K562 (cell line): ENCODE data around the gene ROS1. TPM values are rescaled to one million over a fixed set of nuclear protein-coding genes. Genes with fewer than 3 reads are reported as not detected.

Experiments
- ATAC-seq: fragments of 200-7000 bp; cut with Tn5 transposase; 3 replicates; pipeline ENCODE4 v1.9.1; 2020; ENCODE audit warnings: moderate library complexity
- BruUV-seq: library from RNA; stranded (reverse); fragments of 400-500 nt; replicated peaks from 2 replicates; lab custom pipeline; 2021; lab: Mats Ljungman, UMichigan
- CTCF ChIA-PET: fragments of 300-600 bp; formaldehyde crosslinking; extraction: SDS; loops from one replicate; lab custom pipeline; 2021; ENCODE audit warnings: low intra/inter-chr PET ratio; lab: Yijun Ruan, JAX
- POLR2A ChIA-PET: fragments of 300-600, 350-650 bp; sonication (Branson Sonifier 250); formaldehyde crosslinking; extraction: SDS; loops from one replicate; lab custom pipeline; 2021; ENCODE audit warnings: antibody characterized with exemption, inconsistent platforms; lab: Yijun Ruan, JAX
- DNase-seq, 4 experiments: peaks; one replicate each; pipeline versions ENCODE4 v3.0.0 to v3.0.0-alpha.2; 2011 to 2018; ENCODE audit warnings: low spot score in 3 of 4, mixed read lengths in 3 of 4; ENCODE audit errors: extremely low read depth in 1 of 4
- FAIRE-seq: peaks from 2 replicates; lab custom pipeline; 2011; peaks lifted over from hg19 to GRCh38; lab: Jason Lieb, UNC
- H2AFZ ChIP-seq: 2 replicates; pipeline ENCODE4 v1.6.0; 2011; ENCODE audit warnings: low read depth, low read length, control low read depth, inconsistent platforms
- H3K27ac ChIP-seq: fragments of 200-600 bp; 3 replicates; pipeline ENCODE4 v1.8.0; 2011; ENCODE audit warnings: low read depth, mild to moderate bottlenecking, control low read depth, inconsistent platforms, low read length, moderate library complexity, mixed read lengths; ENCODE audit errors: extremely low read depth
- H3K27me3 ChIP-seq, 2 experiments: fragments of 300-600 bp in 1 of 2; 2 replicates in 1 of 2; 3 replicates in 1 of 2; pipeline versions ENCODE4 v1.6.0 to v1.8.0; 2011; ENCODE audit warnings: inconsistent platforms in 2 of 2, low read length in 2 of 2, mild to moderate bottlenecking in 1 of 2, mixed read lengths in 1 of 2, moderate library complexity in 1 of 2; ENCODE audit not compliant: control insufficient read depth in 2 of 2, insufficient read depth in 2 of 2
- H3K36me3 ChIP-seq: fragments of 300-600 bp; 3 replicates; pipeline ENCODE4 v1.8.0; 2011; ENCODE audit warnings: mild to moderate bottlenecking, low read length, inconsistent platforms; ENCODE audit not compliant: control insufficient read depth, insufficient read depth
- H3K4me1 ChIP-seq, 2 experiments: fragments of 200-600 bp in 1 of 2; replicated peaks in 1 of 2; 2 replicates in 1 of 2; 3 replicates in 1 of 2; pipeline versions ENCODE4 v1.5.1 to v1.8.0; 2011; ENCODE audit warnings: inconsistent platforms in 2 of 2, low read length in 2 of 2, mild to moderate bottlenecking in 1 of 2, mixed read lengths in 1 of 2, moderate library complexity in 1 of 2; ENCODE audit not compliant: control insufficient read depth in 2 of 2, insufficient read depth in 2 of 2
- H3K4me2 ChIP-seq: 2 replicates; pipeline ENCODE4 v1.6.1; 2011; ENCODE audit warnings: low read length, control low read depth, inconsistent platforms, mixed read lengths; ENCODE audit not compliant: insufficient read depth
- H3K4me3 ChIP-seq: fragments of 200-600 bp; sonication (generic), shearing (Covaris generic); 2 replicates; pipeline ENCODE4 v1.5.1; 2016; ENCODE audit warnings: control low read depth, inconsistent platforms
- H3K79me2 ChIP-seq: fragments of 200-600 bp; 3 replicates; pipeline ENCODE4 v1.8.0; 2011; ENCODE audit warnings: low read length, inconsistent platforms; ENCODE audit not compliant: control insufficient read depth, insufficient read depth
- H3K9ac ChIP-seq, 2 experiments: 2 replicates each; pipeline versions ENCODE4 v1.6.0 to v1.6.1; 2011; ENCODE audit warnings: low read depth in 2 of 2, low read length in 2 of 2, control low read depth in 1 of 2, inconsistent platforms in 1 of 2, mild to moderate bottlenecking in 1 of 2, mixed read lengths in 1 of 2; ENCODE audit not compliant: insufficient read depth in 1 of 2
- H3K9me1 ChIP-seq: one replicate; pipeline ENCODE4 v1.6.0; 2011; ENCODE audit warnings: inconsistent platforms, mild to moderate bottlenecking, low read length, moderate library complexity; ENCODE audit not compliant: control insufficient read depth, insufficient read depth
- H3K9me3 ChIP-seq: replicated peaks from 2 replicates; pipeline ENCODE4 v1.5.1; 2011; ENCODE audit warnings: low read depth, low read length, inconsistent platforms; ENCODE audit not compliant: control insufficient read depth, insufficient read depth
- H4K20me1 ChIP-seq: replicated peaks from 2 replicates; pipeline ENCODE4 v1.6.1; 2011; ENCODE audit warnings: low read length, inconsistent platforms, mixed read lengths; ENCODE audit not compliant: control insufficient read depth, insufficient read depth
- ETV5 ChIP-seq: sonication (generic); formaldehyde crosslinking; IDR thresholded peaks from 2 replicates; pipeline ENCODE4 v1.4.0; 2020; ENCODE audit warnings: low read depth, mild to moderate bottlenecking, missing genetic modification reagents
- HNRNPL ChIP-seq: fragments of 200-400 bp; formaldehyde crosslinking; IDR thresholded peaks from 2 replicates; pipeline ENCODE4 v1.6.1; 2017; ENCODE audit warnings: low read depth, mild to moderate bottlenecking, low read length
- KLF10 ChIP-seq: fragments of 250-450 bp; sonication (Bioruptor Pico); IDR thresholded peaks from 2 replicates; pipeline ENCODE4 v1.6.1; 2021; ENCODE audit warnings: matching md5 sums
- NONO ChIP-seq, 2 experiments: fragments of 200-400 bp in 1 of 2; fragments of 450-650 bp in 1 of 2; formaldehyde crosslinking in 1 of 2; IDR thresholded peaks; 2 replicates each; pipeline ENCODE4 v1.6.1; 2017; ENCODE audit warnings: low read depth in 2 of 2, mild to moderate bottlenecking in 2 of 2, moderate library complexity in 2 of 2, low read length in 1 of 2
- PYGO2 ChIP-seq: fragments of 450-650 bp; IDR thresholded peaks from 2 replicates; pipeline ENCODE4 v1.6.1; 2016; ENCODE audit warnings: mild to moderate bottlenecking, missing genetic modification characterization, moderate library complexity, missing compliant biosample characterization
- RFX7 ChIP-seq: fragments of 250-450 bp; sonication (Bioruptor Pico); IDR thresholded peaks from 2 replicates; pipeline ENCODE4 v1.5.1; 2021; ENCODE audit warnings: mild to moderate bottlenecking
- SMARCA5 ChIP-seq: fragments of 450-650 bp; IDR thresholded peaks from 2 replicates; pipeline ENCODE4 v1.6.1; 2016
- SOX6 ChIP-seq: fragments of 450-650 bp; IDR thresholded peaks from 2 replicates; pipeline ENCODE4 v1.6.1; 2014; ENCODE audit warnings: mild to moderate bottlenecking
- STAT5A ChIP-seq: IDR thresholded peaks from 2 replicates; pipeline ENCODE4 v1.6.1; 2012; ENCODE audit warnings: low read length, inconsistent platforms, borderline replicate concordance
- ZEB2 ChIP-seq: fragments of 450-650 bp; IDR thresholded peaks from 2 replicates; pipeline ENCODE4 v1.6.1; 2016
- WGBS: fragments of 100-300 bp; shearing (Covaris generic); methylation state at CpG from one replicate; pipeline ENCODE4 v1.1.6; 2016; ENCODE audit warnings: low coverage, mixed read lengths; ENCODE audit not compliant: insufficient coverage; ENCODE audit errors: missing lambda C conversion rate; 5-methylcytosine and 5-hydroxymethylcytosine counted together
- in situ Hi-C: fragments of 300-500 bp; cut with MboI; formaldehyde crosslinking; loops from 4 replicates; pipeline ENCODE4 v1.15.0; 2018; ENCODE audit warnings: inconsistent platforms, mixed read lengths
- intact Hi-C: fragments of 100-400 bp; cut with micrococcal nuclease; formaldehyde crosslinking; loops from 2 replicates; pipeline ENCODE4 v1.14.2; 2022
- polyA plus RNA-seq, 8 experiments: library from polyadenylated mRNA; depleted of rRNA in 4 of 8; stranded (reverse) in 5 of 8; unstranded in 3 of 8; fragments of >200 nt; fragmentation: Nextera tagmentation in 2 of 8; fragmentation: Illumina TruSeq in 1 of 8; extraction: Ambion mirVana in 2 of 8; extraction: Trizol in 1 of 8; gene quantifications; 2 replicates each; pipeline versions ENCODE4 v1.2.1 to v1.2.3, GENCODE V29; 2011 to 2014; ENCODE audit warnings: inconsistent platforms in 1 of 8, missing spikeins in 1 of 8
- total RNA-seq, 7 experiments: library from RNA; depleted of rRNA in 6 of 7; stranded (reverse); fragments of >200 nt in 6 of 7; fragmentation: Illumina TruSeq in 2 of 7; extraction: Trizol in 2 of 7; gene quantifications; 2 replicates each; pipeline versions ENCODE4 v1.2.1 to v1.2.3, GENCODE V29; 2011 to 2021; ENCODE audit warnings: low replicate concordance in 1 of 7
- TF ChIP-seq, protein P1 (sequence below): fragments of 250-450 bp; sonication (Bioruptor Pico); IDR thresholded peaks from 2 replicates; pipeline ENCODE4 v1.5.1; 2021; ENCODE audit warnings: mild to moderate bottlenecking

The ROS1 gene
- total and polyA plus RNA-seq, 9 of the 15 experiments (the other 6 are each of a cell fraction or from before 2014, with no cell fraction given) = under 0.01 to 0.16 (median 0.04) TPM; not detected in 6

DNA sequence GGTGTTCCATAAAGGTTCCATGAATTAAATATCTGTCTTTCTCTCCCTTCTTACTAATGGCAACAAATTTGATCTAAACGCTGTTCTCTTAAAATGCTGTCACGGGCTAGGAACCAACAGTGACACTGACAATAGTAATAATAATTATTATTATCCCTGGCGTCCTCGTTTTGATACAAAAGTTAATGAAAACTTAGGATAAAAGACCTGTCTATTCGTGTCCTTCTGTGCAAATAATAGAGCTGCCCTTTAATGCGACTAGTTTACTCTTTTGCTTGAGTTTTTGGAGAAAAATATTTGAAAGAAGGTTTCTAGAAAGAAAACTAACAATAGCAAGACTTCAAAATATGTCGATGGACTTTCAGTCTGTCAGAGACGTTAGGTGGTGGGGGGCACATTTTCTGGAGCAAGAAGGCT lies 156.1 kb downstream of the ROS1 start:
- Histone ChIP-seq H3K4me3 (no peak overlapping the region), H3K36me3 (no peaks in the 10 kb centered on the region), H2AFZ (no peak overlapping the region), H3K27me3 (peaks cover 8 to 34% of the 10 kb centered on the region in 2 experiments; a peak in 3 of 5 replicates), H3K79me2 (no peaks in the 10 kb centered on the region), H4K20me1 (no peaks in the 10 kb centered on the region), H3K27ac (no peak overlapping the region), H3K9me1 (no peaks in the 10 kb centered on the region), H3K9ac (no peak overlapping the region), H3K4me1 (peaks cover 0 to 13% of the 10 kb centered on the region in 2 experiments; a peak in 1 of 5 replicates), H3K9me3 (no peaks in the 10 kb centered on the region), H3K4me2 (no peak overlapping the region)
- TF ChIP-seq RFX7 (CRISPR knock-in tag) (no peak), HNRNPL (no peak), ETV5 (no peak), NONO (IDR thresholded peaks at IDR 0.05; ENCODE audit: low read depth in 2 of 2, low read length in 1 of 2) (no peak)
- intact Hi-C loops (no loop called here), in situ Hi-C loops (no loop called here)
- ATAC-seq (no peak), DNase-seq (no peak), FAIRE-seq (no peak)
- under 1% methylated on average over 8 of the region's 8 CpGs for whole genome bisulfite sequencing
- ChIA-PET CTCF (no interaction called here), POLR2A (no interaction called here)
- BruUV-seq = no TSS peak

DNA sequence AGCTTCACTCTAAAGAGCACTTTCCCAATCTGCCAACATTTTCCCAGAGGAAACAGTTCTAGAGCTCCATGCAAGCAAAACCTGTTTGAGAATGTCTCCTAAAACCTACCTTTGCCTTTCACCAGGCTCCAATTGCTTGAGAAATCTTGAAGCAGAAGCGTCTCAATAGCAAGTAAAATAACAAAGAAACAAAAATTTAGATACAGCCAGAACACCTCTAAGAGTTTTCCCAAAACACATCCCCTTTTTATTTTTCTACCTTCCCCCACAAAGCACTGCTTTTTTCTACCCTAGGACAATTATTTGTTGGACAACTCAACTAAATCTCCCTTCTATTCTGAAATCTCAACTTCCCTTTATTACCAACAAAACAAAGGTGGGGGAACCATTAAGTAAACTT lies 156.8 kb downstream of the ROS1 start:
- Histone ChIP-seq H3K27me3 (peaks cover 14 to 40% of the 10 kb centered on the region in 2 experiments; a peak in 3 of 5 replicates), H3K4me2 (no peak overlapping the region), H3K27ac (no peak overlapping the region), H3K4me1 (peaks cover 0 to 13% of the 10 kb centered on the region in 2 experiments; a peak in 1 of 5 replicates), H2AFZ (no peak overlapping the region), H3K79me2 (no peaks in the 10 kb centered on the region), H3K9me1 (no peaks in the 10 kb centered on the region), H4K20me1 (no peaks in the 10 kb centered on the region), H3K36me3 (no peaks in the 10 kb centered on the region), H3K9ac (no peak overlapping the region), H3K9me3 (no peaks in the 10 kb centered on the region), H3K4me3 (no peak overlapping the region)
- no peak for FAIRE-seq
- no peak for DNase-seq
- POLR2A ChIA-PET = no interaction called here
- intact Hi-C loops (no loop called here), in situ Hi-C loops (no loop called here)
- 0% methylated on average over 1 of the region's 1 CpG for WGBS
- BruUV-seq = no TSS peak
- no peak for TF ChIP-seq STAT5A
- no peak for TF ChIP-seq PYGO2 (tag)
- no peak for TF ChIP-seq SOX6
- TF ChIP-seq SMARCA5 = no peak
- TF ChIP-seq, protein P1, sequence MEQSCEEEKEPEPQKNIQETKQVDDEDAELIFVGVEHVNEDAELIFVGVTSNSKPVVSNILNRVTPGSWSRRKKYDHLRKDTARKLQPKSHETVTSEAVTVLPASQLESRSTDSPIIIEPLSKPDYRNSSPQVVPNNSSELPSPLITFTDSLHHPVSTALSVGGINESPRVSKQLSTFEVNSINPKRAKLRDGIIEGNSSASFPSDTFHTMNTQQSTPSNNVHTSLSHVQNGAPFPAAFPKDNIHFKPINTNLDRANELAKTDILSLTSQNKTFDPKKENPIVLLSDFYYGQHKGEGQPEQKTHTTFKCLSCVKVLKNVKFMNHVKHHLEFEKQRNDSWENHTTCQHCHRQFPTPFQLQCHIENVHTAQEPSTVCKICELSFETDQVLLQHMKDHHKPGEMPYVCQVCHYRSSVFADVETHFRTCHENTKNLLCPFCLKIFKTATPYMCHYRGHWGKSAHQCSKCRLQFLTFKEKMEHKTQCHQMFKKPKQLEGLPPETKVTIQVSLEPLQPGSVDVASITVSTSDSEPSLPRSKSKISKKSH (CRISPR knock-in tag) = no peak
- no peak for TF ChIP-seq KLF10 (CRISPR knock-in tag)
- no peak for TF ChIP-seq ZEB2
- CTCF ChIA-PET = no interaction called here
- ATAC-seq = no peak
